Measurements from ENCODE around the gene MPP2. TPM values are rescaled to one million over a fixed set of nuclear protein-coding genes. Genes with fewer than 3 reads are reported as not detected.
A peak's percentile ranks its signal among the peaks of the same experiment; 100 is the strongest.
"Not testable (repeated sequence)": the region's sequence is repeated elsewhere in the genome, so short reads cannot be mapped to it uniquely, and the experiment has no call there.

Gene MPP2
- total RNA-seq, 4 donors from 2014 or later: 2.3 to 2.7 (median 2.5) TPM

DNA sequence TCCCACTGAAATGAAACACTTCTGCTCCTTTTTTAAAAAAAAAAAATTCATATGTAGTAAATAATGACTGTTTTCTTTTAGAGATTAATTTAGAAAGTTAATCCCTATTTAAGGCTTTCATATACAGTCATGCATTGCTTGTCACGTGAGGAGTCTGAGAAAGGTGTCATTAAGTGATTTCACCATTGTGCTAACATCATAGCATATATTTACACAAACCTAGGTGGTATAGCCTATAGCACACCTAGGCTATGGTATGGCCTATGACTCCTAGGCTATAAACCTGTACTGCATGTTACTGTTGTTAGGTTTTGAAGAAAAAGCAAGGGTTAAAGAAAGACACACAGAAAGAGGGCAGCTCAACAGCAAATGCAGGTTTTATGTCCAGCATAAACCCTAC lies 21.3 kb upstream of the MPP2 start:
- 83% methylated on average over 1 of the region's 1 CpG for WGBS
- Histone ChIP-seq H3K27ac (no peak overlapping the region), H3K27me3 (peaks cover 29% of the 10 kb centered on the region), H3K36me3 (no peaks in the 10 kb centered on the region), H3K9me3 (no peaks in the 10 kb centered on the region), H3K4me3 (no peak overlapping the region), H3K4me1 (peaks cover 11% of the 10 kb centered on the region)
- no peak for TF ChIP-seq POLR2AphosphoS5 (IDR thresholded peaks at IDR 0.05)
- no peak for TF ChIP-seq POLR2A (IDR thresholded peaks at IDR 0.05)
- TF ChIP-seq EP300 (IDR thresholded peaks at IDR 0.05): no peak
- TF ChIP-seq, protein P1, sequence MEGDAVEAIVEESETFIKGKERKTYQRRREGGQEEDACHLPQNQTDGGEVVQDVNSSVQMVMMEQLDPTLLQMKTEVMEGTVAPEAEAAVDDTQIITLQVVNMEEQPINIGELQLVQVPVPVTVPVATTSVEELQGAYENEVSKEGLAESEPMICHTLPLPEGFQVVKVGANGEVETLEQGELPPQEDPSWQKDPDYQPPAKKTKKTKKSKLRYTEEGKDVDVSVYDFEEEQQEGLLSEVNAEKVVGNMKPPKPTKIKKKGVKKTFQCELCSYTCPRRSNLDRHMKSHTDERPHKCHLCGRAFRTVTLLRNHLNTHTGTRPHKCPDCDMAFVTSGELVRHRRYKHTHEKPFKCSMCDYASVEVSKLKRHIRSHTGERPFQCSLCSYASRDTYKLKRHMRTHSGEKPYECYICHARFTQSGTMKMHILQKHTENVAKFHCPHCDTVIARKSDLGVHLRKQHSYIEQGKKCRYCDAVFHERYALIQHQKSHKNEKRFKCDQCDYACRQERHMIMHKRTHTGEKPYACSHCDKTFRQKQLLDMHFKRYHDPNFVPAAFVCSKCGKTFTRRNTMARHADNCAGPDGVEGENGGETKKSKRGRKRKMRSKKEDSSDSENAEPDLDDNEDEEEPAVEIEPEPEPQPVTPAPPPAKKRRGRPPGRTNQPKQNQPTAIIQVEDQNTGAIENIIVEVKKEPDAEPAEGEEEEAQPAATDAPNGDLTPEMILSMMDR (IDR thresholded peaks at IDR 0.05): no peak
- no peak for DNase-seq (ENCODE audit: low spot score in 2 of 2)

DNA sequence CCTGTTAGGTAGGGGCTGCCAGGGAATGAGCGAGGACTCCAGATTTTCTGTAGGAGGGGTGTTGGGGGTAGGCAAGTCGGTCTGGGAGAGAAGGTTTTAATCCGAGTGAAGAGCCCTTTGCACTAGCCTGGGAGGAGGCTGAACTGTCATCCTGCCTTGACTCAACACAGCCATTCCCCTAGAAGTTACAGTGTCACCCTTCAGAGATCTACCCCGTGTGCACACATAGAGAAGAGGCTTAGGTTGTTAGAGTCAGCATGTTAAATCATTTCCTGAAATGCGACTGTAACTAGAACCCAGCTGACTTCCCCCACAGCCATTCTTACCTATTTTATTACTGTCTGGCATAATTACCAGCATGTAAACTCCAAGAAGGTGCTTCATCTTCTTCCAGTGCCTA lies 20.6 kb upstream of the MPP2 start:
- H3K4me1 ChIP-seq: peaks cover 11% of the 10 kb centered on the region
- H3K36me3 ChIP-seq; H3K9me3 ChIP-seq; H3K27ac ChIP-seq; DNase-seq (ENCODE audit: low spot score in 2 of 2); H3K4me3 ChIP-seq: not testable (repeated sequence)
- 14% methylated on average over 5 of the region's 5 CpGs for WGBS
- peaks cover 29% of the 10 kb centered on the region for H3K27me3 ChIP-seq

DNA sequence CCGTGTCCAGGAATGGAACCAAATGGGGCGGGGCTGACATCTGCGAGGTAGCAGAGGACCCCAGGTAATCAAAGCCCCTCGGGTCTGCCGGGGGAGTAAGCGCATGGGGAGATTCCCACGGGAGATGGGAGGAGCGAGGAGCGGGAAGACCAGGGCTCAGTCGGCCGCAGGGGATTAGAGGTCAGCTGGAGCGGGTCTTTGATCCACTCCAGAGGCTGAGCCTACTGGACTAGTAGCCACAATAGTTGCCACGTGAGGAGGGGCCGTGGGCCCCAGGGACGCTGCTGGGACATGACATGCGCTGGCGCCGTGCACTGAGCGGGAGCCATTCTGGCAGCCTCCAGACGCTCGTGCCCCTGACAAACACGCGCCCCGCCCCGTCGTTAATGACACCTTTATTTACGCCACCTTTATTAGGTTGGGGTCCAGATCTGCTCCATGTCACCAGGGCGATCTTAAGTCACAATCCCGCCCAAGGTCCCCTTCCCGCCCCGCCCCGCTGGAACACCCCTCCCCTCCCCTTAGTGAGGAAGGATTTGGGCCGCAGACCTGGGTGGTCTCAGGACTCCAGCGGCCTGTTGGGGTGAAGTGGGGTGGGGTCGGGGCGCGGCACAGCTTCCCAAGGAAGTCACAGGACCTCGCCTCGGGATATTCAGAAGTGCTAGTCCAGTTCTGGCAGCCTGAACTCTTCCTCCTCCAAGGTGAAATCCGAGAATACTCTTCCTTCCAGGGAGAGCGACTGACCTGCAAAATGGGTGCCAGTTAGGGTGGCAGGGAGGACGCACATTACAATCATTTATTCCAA lies 19.9 kb upstream of the MPP2 start:
- no peaks in the 10 kb centered on the region for H3K9me3 ChIP-seq
- no peak overlapping the region for H3K27ac ChIP-seq
- no peak for DNase-seq (ENCODE audit: low spot score in 2 of 2)
- H3K4me1 ChIP-seq: peaks cover 11% of the 10 kb centered on the region
- H3K36me3 ChIP-seq: no peaks in the 10 kb centered on the region
- H3K27me3 ChIP-seq: peaks cover 29% of the 10 kb centered on the region
- 4% methylated on average over 33 of the region's 42 CpGs for WGBS
- TF ChIP-seq, protein P1 (IDR thresholded peaks at IDR 0.05): no peak
- TF ChIP-seq POLR2AphosphoS5 (IDR thresholded peaks at IDR 0.05) (no peak), EP300 (IDR thresholded peaks at IDR 0.05) (no peak), POLR2A (IDR thresholded peaks at IDR 0.05) (no peak)
- H3K4me3 ChIP-seq: peak overlapping the region; percentile 39

DNA sequence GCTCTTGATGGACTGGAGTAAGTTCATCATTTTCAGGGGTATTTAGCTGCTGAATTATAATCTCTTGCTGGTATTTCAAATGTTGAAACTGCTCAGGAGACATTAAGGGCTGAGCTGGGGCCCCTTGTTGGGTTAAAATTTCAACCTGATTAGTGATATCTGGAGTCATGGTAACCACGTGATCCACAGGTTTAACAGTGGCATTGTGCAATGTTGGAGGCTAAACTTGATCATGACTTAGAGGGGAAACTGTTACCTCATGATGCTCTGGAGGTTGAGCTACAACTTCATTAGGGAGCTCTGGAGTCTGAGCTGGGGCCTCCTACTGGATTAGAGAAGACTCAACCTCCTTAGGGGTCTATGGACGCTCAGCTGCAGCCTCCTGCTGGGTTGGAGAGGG lies 17.2 kb upstream of the MPP2 start:
- H3K4me3 ChIP-seq: no peak overlapping the region
- WGBS: 55% methylated on average over 2 of the region's 2 CpGs
- H3K4me1 ChIP-seq: peaks cover 11% of the 10 kb centered on the region
- peaks cover 38% of the 10 kb centered on the region for H3K27me3 ChIP-seq
- H3K9me3 ChIP-seq: no peaks in the 10 kb centered on the region
- H3K36me3 ChIP-seq: no peaks in the 10 kb centered on the region
- no peak for TF ChIP-seq EP300 (IDR thresholded peaks at IDR 0.05)
- TF ChIP-seq, protein P1 (IDR thresholded peaks at IDR 0.05): no peak
- no peak for TF ChIP-seq POLR2AphosphoS5 (IDR thresholded peaks at IDR 0.05)
- TF ChIP-seq POLR2A (IDR thresholded peaks at IDR 0.05): no peak
- no peak overlapping the region for H3K27ac ChIP-seq
- no peak for DNase-seq (ENCODE audit: low spot score in 2 of 2)

DNA sequence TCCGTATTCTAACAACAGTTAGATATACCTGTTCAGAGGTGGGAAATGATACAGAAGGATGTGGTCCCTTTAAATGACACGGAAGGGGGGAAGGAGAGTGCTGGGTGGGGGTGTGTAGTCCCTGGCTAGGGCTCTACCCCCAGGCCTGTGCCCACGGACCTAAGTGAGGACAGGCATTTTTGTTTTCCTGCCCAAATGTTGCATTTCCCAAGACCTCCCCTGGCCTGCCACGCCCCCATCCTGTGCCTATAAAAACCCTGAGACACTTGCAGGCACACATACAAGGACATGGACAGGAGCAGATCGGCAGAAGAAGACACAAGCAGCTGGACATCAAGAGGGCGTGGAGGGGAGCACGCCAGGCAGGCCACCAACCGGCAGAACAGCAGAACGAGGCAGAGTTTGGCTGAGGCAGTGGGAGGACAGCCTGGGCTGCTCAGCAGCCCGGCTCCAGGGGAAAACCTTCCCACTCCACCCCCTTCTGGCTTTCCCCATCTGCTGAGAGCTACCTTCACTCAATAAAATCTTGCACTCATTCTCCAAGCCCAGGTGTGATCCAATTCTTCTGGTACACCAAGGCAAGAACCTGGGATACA lies 13.3 kb upstream of the MPP2 start:
- 77% methylated on average over 10 of the region's 10 CpGs for WGBS
- no peak for TF ChIP-seq POLR2AphosphoS5 (IDR thresholded peaks at IDR 0.05)
- TF ChIP-seq POLR2A (IDR thresholded peaks at IDR 0.05): no peak
- TF ChIP-seq, protein P1 (IDR thresholded peaks at IDR 0.05): no peak
- TF ChIP-seq EP300 (IDR thresholded peaks at IDR 0.05): no peak
- H3K9me3 ChIP-seq: no peaks in the 10 kb centered on the region

More for the DNA sequence above, 13.3 kb upstream of the MPP2 start:
- peaks cover 22% of the 10 kb centered on the region for H3K27me3 ChIP-seq
- no peak for DNase-seq (ENCODE audit: low spot score in 2 of 2)
- H3K4me3 ChIP-seq: no peak overlapping the region
- no peak overlapping the region for H3K27ac ChIP-seq
- peaks cover 5% of the 10 kb centered on the region for H3K4me1 ChIP-seq
- H3K36me3 ChIP-seq: no peaks in the 10 kb centered on the region
